ENCODE measurements around the gene MAGEH1.
"Not testable (repeated sequence)": the region's sequence is repeated elsewhere in the genome, so short reads cannot be mapped to it uniquely, and the experiment has no call there.

MAGEH1 gene, protein sequence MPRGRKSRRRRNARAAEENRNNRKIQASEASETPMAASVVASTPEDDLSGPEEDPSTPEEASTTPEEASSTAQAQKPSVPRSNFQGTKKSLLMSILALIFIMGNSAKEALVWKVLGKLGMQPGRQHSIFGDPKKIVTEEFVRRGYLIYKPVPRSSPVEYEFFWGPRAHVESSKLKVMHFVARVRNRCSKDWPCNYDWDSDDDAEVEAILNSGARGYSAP

DNA sequence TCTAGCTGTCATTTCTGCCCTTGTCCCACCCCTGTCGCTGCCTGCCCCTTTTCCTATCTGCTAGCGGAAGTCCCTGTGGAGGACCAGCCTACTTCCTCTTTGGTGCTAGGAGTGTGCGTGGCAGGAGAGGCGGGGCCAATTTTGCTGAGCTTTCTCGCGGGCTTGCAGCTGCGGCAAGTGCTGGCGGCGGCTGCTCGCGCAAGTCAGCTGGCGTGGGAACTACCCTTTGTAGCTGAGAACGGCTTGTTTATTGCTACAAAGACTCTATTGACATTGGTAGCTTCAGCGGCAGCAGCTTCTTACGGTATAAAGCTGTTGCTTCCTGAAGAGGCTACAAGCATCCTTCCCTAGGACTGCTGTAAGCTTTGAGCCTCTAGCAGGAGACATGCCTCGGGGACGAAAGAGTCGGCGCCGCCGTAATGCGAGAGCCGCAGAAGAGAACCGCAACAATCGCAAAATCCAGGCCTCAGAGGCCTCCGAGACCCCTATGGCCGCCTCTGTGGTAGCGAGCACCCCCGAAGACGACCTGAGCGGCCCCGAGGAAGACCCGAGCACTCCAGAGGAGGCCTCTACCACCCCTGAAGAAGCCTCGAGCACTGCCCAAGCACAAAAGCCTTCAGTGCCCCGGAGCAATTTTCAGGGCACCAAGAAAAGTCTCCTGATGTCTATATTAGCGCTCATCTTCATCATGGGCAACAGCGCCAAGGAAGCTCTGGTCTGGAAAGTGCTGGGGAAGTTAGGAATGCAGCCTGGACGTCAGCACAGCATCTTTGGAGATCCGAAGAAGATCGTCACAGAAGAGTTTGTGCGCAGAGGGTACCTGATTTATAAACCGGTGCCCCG is at the start of gene MAGEH1:
Gene MAGEH1, plus strand, starts transcription at position 138 of the 843 bp plus-strand sequence. Its CDS starts 248 bp downstream, at position 386.
- peak; percentile 83 to 91 for DNase-seq

DNA sequence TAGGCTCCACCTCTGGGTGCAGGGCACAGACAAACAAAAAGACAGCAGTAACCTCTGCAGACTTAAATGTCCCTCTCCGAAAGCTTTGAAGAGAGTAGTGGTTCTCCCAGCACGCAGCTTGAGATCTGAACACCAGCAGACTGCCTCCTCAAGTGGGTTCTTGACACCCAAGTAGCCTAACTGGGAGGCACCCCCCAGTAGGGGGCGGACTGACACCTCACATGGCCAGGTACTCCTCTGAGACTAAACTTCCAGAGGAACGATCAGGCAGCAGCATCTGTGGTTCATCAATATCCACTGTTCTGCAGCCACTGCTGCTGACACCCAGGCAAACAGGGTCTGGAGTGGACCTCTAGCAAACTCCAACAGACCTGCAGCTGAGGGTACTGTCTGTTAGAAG is 24.8 kb upstream of the MAGEH1 start:
- not testable (repeated sequence) for DNase-seq

DNA sequence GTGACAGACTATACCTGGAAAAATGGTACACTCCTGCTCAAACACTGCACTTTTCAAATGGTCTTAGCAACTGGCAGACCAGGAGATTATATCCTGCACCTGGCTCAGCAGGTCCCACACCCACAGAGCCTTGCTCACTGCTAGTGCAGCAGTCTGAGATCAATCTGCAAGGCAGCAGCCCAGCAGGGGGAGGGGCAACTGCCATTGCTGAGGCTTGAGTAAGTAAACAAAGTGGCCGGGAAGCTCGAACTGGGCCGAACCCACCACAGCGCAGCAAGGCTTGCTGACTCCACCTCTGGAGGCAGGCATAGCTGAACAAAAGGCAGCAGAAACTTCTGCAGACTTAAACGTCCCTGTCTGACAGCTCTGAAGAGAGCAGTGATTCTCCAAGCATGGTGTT is 8.5 kb upstream of the MAGEH1 start:
- not testable (repeated sequence) for DNase-seq

DNA sequence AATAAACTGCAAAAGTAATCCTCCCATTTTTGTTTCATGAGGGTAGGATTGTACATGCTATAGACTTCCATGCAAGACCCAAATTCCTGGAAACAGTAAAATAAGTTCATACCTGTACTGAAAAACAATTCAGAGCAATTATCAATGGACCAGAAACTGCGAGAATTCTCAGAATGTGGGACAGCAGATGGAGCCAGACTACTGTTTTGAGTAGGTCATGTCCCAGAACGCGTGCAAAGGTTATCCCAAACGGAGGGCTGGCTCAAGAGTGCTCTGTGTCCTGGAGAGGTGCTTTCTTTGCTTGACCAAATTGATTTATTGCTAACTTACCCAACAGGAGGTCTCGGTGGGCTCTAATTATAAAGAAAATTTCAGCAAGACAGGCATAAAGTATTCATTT is 1.7 kb upstream of the MAGEH1 start:
- DNase-seq, result no peak

DNA sequence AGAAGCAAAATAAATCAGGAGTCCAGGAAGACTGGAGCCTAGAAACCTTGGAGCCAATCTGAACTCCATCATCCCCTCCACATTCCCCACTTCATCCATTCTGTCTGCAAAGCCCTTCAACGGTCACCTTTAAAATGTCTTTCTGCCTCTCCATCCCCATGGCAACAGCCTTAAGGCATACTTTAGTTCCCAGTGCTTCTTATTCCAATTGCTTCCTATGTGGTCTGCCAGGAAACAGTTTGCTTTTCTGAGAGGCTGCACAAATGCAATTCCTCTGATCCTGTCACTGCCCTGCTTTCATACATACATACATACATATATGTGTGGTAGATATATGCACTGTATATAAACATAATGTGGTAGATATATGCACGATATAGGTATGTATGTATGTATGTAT is 786 bp upstream of the MAGEH1 start:
- no peak for DNase-seq

DNA sequence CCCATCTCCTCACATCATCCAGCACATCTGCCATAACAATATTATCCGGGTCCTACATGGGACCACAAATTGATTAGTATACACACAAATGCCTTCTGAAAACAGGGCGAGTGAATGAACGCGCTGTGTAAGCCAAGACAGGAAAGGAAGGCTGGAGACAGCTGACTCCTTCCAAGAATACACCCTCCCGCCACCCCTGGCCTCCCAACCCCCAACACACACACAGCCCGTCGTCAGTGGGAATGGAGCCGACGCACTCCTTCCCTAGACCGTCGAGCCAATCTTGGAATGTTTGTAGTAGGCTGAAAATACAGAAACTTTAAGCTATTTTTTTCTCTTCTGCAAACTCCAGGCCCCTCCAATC is 319 bp upstream of the MAGEH1 start:
- DNase-seq, result no peak

DNA sequence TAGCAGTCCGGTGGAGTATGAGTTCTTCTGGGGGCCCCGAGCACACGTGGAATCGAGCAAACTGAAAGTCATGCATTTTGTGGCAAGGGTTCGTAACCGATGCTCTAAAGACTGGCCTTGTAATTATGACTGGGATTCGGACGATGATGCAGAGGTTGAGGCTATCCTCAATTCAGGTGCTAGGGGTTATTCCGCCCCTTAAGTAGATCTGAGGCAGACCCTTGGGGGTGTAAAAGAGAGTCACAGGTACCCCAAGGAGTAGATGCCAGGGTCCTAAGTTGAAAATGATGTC is 852 bp downstream of the MAGEH1 start:
- DNase-seq, result no peak

DNA sequence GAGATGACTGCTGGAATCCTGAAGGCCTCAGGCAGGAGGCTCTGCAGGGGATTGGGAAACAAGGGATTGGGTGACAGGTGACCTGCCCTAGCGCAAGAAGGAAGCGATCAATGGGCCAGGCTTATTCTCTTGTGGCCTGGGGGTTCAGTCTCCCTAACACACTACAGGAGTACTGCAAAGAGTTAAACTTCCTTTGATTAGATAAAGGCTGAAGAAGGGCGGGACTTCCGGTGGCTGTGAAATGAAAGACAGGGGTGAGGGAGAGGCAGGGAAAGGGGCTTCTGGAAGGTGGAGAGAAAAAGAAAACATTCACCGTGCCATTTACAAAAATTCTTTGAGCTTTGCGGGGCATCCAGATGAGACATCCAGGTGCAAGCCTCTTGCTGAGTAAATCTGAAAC is 3.8 kb downstream of the MAGEH1 start:
- not testable (repeated sequence) for DNase-seq

DNA sequence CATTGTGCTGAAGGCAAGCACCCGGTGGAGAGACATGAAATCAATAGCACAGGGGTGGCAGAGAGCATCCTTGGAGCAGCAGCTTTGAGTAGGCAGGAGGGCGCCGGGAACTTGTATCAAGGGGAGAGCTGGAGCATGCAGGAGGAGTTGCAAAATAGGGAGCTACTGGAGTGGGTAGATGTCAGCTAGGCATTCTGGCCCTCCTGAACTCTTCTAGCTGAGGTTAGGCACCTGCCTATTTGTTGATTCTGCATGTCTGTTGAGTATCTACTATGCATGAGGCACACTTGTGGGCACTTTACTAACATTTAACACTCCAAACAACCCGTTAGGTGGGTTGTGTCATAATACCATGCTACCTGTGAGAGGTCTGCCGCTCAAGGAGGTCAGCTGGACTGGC is 7.5 kb downstream of the MAGEH1 start:
- not testable (repeated sequence) for DNase-seq

DNA sequence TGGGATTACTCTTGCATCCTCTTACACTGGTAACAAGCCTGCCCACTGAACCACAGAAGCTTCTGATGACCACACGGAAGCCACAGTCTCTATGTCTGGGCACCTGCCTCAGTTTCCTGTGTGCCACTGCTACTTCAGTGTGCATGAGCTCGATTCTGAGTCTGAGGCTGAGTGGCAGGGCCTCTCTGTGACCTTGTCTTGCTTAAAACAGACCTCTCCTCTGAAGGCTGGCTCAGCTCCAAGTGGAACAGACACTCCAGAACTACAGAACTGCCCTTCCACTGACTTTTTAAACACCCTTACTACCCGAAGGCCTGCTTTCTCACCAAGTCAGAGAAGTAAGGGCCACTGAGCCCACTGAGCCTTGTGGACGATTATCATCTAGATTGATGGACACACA is 8.0 kb downstream of the MAGEH1 start:
- not testable (repeated sequence) for DNase-seq

DNA sequence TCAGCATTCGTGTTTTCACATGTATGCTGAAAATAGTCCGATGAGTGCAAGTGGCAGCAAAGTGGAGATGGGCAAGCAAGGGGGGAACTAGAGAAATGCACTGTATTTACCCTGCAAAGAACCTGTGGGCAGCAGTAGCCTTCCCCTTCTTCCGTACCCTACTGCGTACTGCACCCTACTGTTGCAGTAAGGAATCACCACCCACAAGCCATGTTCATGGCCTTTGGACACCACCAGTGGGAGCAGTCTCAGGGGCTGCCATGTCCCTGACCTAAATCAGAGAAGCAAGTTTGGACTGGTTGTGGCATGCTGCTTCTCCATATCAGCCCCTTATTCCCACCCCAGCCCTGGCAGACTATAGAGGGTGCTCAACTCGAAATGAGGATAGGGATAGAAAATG is 12.1 kb downstream of the MAGEH1 start:
- not testable (repeated sequence) for DNase-seq

DNA sequence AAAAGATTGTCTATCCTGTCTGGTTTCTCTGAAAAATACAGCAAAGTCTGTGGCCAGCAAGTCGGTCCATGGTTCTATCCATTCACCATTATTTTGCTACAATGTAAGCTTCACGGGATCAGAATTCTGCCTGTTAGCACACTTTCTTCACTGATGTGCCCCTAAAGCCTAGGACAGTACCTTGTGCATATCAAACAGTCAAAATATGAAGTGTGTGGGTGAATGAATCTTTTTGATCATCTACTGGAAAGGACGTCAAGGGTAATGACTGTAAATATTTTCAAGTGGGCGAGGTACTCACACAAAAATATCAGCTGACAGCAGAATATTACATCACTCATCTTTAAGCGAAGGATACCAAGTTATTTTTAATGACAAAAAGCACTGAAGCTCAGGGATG is 13.2 kb downstream of the MAGEH1 start:
- not testable (repeated sequence) for DNase-seq

DNA sequence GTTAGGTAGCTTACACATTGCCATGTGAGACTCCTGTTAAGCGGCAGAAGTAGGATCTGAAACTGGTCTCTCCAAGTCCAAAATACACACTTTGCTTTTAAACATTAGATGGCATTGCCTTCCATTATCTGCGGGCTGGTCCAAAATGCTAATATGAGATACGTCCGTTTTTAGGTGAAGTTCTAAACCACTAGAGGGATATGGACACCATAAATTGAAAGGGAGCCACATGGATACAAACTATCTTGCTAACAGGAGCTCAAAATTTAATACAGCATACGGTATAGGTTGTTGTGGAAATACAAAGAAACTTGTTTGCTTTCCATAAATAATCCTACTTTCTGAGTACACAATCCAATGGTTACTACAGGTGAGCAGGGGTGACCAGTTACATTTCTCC is 13.9 kb downstream of the MAGEH1 start:
- DNase-seq, result not testable (repeated sequence)

DNA sequence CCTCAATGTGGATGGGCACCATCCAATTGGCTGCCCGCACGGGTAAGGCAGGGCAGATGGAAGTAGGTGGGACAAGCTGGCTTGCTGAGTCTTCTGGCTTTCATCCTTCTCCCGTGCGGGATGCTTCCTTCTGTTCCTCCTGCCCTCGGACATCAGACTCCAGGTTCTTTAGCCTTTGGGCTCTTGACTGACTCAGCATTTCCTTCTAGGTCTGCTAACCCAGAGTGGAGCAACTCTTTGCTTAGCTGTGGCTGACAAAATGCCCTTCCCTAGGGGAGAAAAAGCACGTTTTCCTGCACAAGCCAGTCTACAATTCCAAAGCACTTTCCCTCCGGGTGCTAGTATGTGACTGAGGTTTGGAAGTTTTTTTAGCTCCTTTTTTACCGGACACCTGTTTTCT is 28.0 kb downstream of the MAGEH1 start:
- not testable (repeated sequence) for DNase-seq

DNA sequence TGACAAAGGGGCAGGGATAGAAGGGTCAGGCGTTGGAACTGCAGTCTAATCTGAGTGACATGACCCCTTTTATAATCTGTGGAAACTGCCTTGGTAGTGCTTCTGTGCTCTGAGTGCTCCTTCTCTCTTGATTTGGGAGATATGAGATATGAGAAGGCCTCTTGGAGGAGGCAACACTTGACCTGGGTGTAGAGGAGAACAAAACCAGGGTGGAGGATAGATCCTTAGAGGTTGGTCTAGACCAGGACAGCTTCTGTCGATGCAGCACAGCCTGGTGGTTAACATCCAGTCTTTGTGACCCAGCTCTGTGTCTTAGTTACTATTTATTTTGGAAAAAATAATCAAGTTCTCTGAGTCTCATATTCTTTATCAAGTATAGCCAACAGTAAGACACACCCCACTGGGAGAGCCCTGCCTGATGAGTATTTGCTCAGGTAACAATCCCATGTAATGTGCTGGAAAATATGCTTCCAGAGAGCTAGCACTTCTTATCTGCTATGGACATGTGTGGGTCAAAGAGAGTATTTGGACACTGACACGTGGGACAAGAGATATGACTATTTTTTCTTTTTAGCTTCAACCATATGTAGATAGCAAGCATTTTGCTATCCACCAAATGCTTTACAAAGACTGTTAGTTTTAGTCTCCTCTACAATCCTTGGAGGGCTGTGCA is 28.6 kb downstream of the MAGEH1 start:
- no peak for DNase-seq

DNA sequence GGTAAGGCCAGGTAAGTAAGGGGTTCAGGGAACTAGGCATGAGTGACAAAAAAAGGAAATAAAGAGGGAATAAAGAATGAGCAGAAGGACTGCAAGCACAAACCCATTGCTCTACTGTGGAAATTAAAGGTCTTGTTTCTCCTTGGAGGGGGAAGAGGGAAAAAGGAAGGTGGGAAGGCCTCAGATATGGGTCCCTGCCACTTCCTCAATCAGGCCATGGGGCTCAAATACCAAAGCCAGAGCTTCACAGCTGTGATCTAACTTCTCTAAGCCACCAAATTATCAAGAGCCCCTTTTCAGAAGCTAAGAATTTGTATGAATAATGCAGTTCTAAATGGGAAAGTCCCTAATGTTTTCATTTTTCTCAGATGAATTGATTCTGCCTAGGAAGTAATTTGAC is 33.0 kb downstream of the MAGEH1 start:
- DNase-seq, result no peak

DNA sequence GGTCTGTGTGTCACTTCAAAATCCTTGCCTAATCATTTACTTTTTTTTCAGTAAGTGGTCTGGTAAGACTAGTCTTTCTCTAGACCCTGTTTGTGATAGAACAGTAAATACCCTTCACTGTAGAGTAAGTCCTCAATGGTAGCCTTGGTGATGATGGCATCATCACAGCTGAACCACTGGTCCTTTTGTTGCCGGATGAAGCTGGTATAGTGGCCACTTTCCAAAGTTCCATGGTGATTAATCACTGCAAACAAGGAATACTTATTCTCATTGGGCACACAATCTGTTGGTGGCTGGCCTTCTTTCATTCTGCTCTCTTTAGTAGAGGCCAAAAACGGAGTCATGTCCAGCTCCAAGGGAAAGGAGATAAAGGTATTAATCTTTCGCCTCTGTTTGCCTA is 34.8 kb downstream of the MAGEH1 start:
- no peak for DNase-seq

DNA sequence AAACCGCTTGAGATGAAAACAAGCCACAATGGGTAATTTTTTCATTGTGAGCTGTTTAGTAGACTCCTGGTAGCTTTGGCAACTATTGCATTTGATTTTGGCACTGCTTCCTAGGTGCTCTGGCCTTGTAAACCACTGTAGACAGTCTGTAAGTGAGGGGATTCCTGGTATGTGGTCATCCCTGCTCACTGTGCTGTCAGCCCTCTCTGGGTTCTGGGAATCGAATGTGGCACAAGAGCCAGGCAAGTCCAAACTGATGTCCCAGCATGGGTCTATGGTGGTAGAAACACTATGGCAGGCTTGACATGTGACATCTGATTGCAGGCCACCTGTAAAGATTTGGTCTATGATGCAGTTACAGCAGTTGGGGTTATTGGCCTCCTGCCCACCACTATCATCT is 35.2 kb downstream of the MAGEH1 start:
- no peak for DNase-seq

DNA sequence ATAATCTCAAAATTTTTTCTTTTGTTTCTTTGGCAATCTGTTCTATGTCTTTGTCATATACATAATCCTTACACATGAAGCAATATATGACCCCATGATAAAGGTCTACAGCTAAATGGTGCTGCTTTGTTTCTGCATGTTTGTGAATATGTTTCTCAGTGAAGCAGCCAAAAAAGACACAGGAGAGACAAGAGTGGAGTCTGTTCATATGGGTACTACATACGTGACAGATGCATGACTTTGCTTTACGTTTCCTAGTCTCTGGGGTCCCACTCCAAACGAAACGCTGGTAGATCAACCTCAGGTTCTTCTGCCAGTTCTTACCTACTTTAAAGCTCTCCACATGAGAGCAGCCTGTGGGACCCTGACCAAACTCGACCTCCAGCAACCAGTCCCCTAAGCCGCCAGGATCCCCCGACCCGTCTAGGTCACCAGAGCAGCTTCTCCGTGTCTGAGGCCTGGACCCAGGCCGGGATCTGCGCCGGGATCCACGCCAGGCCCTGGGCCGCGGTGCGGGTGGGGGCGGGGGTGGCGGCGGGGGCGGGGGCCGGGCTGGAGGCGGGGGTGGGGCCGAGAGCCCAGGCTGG is 36.2 kb downstream of the MAGEH1 start:
- no peak for DNase-seq

DNA sequence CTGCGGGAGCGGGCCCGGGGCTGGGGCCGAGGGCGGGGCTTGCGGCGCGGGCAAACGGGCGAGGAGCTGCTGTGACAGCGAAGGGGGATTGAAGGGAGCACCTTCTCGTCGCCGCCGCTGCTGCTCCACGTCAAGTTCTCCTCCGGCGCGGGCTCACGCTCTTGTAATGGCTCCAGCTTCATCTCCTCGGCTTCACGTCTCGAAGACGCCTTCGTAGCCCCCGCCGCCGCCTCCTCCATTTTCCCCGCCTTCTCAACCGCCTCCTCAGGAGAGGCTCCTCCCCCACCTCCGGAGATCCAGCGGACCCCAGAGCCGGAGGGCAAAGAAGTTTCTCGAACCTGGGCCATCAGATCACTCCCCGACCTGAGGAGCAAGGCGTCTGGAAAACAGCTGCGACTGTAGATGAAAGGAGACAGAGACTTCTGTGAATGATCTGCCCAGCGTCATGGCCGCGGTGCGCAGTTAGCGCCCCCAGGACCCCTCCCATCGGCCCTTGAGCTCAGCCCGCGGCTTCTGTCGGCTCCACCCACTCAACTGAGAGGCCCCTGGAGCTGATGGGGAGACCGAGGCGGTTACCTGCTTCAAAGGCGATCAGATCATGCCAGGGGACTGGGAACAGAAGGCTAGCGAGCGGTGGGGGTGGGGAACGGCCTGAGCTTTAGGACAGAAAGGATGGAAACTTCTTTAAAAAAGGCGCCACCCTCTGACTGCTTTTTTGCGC is 36.8 kb downstream of the MAGEH1 start:
- DNase-seq, result peak; percentile 46 to 67

DNA sequence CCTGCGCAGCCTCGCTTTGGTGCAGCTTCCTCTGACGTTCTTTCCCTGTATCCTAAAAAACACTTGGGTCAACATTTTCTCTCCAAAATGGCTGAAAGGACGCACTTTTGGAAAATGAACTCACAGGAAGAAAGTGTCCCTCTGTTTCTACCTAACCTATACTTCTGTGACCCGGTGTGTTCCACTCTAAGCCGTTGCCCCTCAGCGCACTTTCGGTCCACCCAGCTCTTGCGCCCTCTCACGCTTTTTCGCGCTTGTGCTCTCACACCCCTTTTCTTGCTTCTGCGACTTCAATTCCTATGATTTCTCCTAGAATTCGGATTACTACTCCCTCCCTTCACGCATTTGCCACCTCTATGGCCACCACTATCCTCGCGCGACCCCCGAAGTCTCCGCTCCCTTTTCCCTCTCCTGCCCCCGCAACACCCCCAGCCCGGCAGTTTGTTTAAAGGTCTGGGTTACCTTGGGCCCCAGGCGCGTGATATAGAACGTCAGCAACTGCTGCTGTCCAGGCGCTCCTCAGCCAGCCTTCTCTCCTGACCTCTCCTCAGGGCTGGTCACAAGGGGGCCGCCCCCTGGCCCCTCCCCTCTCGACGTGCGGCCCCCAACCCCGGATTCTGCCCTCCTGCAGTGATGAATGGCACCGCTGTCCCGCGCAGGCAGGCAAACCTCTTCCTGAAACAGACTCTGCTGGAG is 37.5 kb downstream of the MAGEH1 start, which contains the start of gene USP51:
Gene USP51, minus strand, starts transcription at position 535 of the 696 bp plus-strand sequence. CDS start 909 bp downstream, outside the sequence.
- no peak for DNase-seq

DNA sequence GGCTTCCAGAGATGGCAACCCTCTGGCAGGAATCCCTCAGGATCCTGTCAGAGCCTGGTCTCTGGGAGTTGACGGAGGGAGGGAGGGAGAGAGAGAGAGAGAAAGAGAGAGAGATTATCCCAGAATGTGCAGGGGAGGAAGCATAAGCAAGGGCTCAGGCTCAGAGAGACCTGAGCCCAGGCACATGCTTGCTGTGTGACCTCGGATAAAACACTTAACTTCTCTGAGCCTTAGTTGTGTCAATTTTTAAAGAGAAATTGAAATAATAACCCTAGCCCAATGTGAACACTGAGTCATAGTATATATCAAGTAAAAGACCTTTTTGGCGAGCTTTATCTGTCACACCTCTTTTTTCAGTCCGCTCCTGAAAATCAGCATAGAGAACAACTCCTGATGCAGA is 38.2 kb downstream of the MAGEH1 start:
- DNase-seq, result no peak

Data from SHP77 (cell line).